Vagina (tissue), 2 donors: Measurements from ENCODE around the gene FKRP.

Experiments used
- CTCF ChIP-seq, 3 experiments: fragments of 450-650 bp in 2 of 3; fragments of 200-600 bp in 1 of 3; sonication (generic) in 1 of 3; IDR thresholded peaks; one replicate each; pipeline ENCODE4 v1.5.1; 2017 to 2019; ENCODE audit warnings: antibody characterized with exemption in 3 of 3, mild to moderate bottlenecking in 2 of 3, moderate library complexity in 2 of 3
- POLR2A ChIP-seq, 2 donors: fragments of 450-650 bp; IDR thresholded peaks; one replicate each; pipeline ENCODE4 v1.6.1; 2017; ENCODE audit warnings: antibody characterized with exemption in 2 of 2, mild to moderate bottlenecking in 2 of 2, moderate library complexity in 2 of 2
- POLR2AphosphoS5 ChIP-seq, 2 donors: sonication (generic); formaldehyde crosslinking; IDR thresholded peaks; one replicate each; pipeline ENCODE4 v1.9.0; 2017; ENCODE audit warnings: antibody characterized with exemption in 2 of 2, mild to moderate bottlenecking in 2 of 2, low read depth in 1 of 2; ENCODE audit not compliant: insufficient read depth in 1 of 2

GRCh38 chr19:46704379-46705076 lies 41.3 kb upstream of the FKRP start:
- TF ChIP-seq CTCF (IDR thresholded peaks at IDR 0.05) (peak; percentile 76 to 95 (median 86)), POLR2AphosphoS5 (IDR thresholded peaks at IDR 0.05; ENCODE audit: insufficient read depth in 1 of 2, low read depth in 1 of 2) (no peak), POLR2A (IDR thresholded peaks at IDR 0.05) (no peak)
